Kidney epithelial cell (primary cell): ENCODE data around the gene MBOAT1. TPM values are rescaled to one million over a fixed set of nuclear protein-coding genes. Genes with fewer than 3 reads are reported as not detected.

ENCODE experiments used
- DNase-seq: peaks from one replicate; pipeline ENCODE4 v3.0.0-alpha.2; 2010; ENCODE audit warnings: low read depth
- H3K27me3 ChIP-seq: 2 replicates; pipeline ENCODE4 v1.6.0; 2011; ENCODE audit warnings: low read length; ENCODE audit not compliant: control insufficient read depth, insufficient read depth
- H3K36me3 ChIP-seq: 2 replicates; pipeline ENCODE4 v1.5.1; 2011; ENCODE audit warnings: low read length; ENCODE audit not compliant: control insufficient read depth, insufficient read depth
- H3K4me3 ChIP-seq: 2 replicates; pipeline ENCODE4 v1.5.1; 2011; ENCODE audit warnings: low read depth, mild to moderate bottlenecking, control low read depth, low read length
- CTCF ChIP-seq: IDR thresholded peaks from 2 replicates; pipeline ENCODE4 v1.5.1; 2011; ENCODE audit warnings: mild to moderate bottlenecking, moderate library complexity, low read length, control low read depth, inconsistent platforms; ENCODE audit not compliant: insufficient read depth, poor library complexity, severe bottlenecking
- total RNA-seq: library from RNA; depleted of rRNA; stranded (reverse); fragments of >200 nt; gene quantifications from 2 replicates; pipeline ENCODE4 v1.2.3, GENCODE V29; 2015

The MBOAT1 gene
- total RNA-seq, 1 donor from 2014 or later, result 12.0 TPM

GRCh38 chr6:20160541-20161283, 51.6 kb downstream of the MBOAT1 start:
- no peak overlapping the region for H3K4me3 ChIP-seq
- TF ChIP-seq CTCF, result no peak
- H3K36me3 ChIP-seq, result no peaks in the 10 kb centered on the region
- H3K27me3 ChIP-seq, result no peaks in the 10 kb centered on the region
- DNase-seq, result no peak

DNA sequence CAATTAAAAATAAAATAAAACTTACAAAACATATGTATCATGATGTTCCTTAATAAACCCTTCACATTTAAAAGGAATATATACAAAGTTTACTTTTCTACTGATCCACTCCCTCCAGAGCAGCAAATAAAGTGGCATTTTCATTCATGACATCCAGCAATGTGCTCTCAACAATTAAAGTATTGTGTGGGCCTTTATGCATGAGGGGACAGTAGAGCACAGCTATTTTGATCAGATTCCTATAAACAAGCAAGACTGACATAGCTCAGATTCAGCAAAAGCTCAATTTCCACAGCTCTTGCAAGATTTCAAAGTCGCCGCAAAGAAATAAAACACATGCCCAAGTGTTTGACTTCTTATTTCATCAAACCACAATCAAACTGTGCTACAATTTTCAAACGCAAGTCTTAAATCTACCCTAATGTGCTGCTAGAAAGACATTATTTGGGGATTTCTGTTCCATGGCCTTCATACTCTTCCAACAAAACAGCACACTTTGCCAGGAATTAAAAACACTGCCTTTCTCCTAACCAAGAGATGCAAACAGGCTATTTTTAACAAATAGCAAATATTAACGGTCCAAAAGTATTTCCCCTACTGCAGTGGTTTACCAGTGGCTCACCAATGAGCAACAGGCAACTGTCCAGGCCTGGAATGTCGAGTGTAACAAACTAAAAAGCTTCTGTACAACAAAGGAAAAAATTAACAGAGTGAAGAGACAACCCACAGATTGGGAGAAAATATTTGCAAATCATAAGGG, 52.3 kb downstream of the MBOAT1 start:
- no peaks in the 10 kb centered on the region for H3K36me3 ChIP-seq
- no peak for TF ChIP-seq CTCF
- H3K27me3 ChIP-seq, result no peaks in the 10 kb centered on the region
- no peak for DNase-seq
- no peak overlapping the region for H3K4me3 ChIP-seq

- H3K36me3 ChIP-seq, result no peaks in the 10 kb centered on the region
- no peak for TF ChIP-seq CTCF
- H3K27me3 ChIP-seq, result no peaks in the 10 kb centered on the region
- no peak for DNase-seq
- no peak overlapping the region for H3K4me3 ChIP-seq
Observed at GRCh38 chr6:20159098-20159497, 53.2 kb downstream of the MBOAT1 start.

DNA sequence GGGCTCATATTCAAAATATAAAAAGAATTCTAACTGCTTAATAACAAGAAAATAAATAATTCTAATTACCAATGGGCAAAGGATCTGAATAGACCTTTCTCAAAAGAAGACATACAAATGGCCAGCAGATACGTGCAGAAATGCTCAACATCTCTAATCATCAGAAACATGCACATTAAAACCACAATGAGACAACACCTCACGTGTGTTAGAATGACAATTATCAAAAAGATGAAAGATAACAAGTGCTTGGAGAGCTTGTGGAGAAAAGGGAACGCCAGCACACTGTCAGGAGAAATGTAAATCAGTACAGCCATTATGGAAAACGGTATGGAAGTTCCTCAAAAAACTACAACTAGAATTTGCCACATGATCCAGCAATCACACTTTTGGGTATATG, 53.6 kb downstream of the MBOAT1 start:
- H3K4me3 ChIP-seq, result no peak overlapping the region

DNA sequence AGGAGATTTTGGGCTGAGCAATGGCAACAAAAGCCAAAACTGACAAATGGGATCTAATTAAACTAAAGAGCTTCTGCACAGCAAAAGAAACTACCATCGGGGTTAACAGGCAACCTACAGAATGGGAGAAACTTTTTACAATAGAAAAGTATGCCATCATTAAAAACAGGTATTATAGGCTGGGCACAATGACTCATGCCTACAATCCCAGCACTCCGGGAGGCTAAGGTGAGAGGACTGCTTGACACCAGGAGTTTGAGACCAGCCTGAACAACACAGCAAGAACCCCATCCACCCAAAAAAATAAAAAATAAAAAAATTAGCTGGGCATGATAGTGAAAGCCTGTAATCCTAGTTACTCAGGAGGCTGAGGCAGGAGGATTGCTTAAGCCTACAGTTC, 55.4 kb downstream of the MBOAT1 start:
- Histone ChIP-seq H3K36me3 (no peaks in the 10 kb centered on the region), H3K4me3 (no peak overlapping the region), H3K27me3 (no peaks in the 10 kb centered on the region)
- TF ChIP-seq CTCF, result no peak
- DNase-seq, result no peak

More for the DNA sequence above, 53.6 kb downstream of the MBOAT1 start:
- Histone ChIP-seq H3K27me3 (no peaks in the 10 kb centered on the region), H3K36me3 (no peaks in the 10 kb centered on the region)
- no peak for DNase-seq
- no peak for TF ChIP-seq CTCF
